Kidney (tissue), 14 donors: Measurements from ENCODE around the gene FGR. TPM values are rescaled to one million over a fixed set of nuclear protein-coding genes. Genes with fewer than 3 reads are reported as not detected.
A peak's percentile ranks its signal among the peaks of the same experiment; 100 is the strongest.

Experiments
- DNase-seq, 5 donors: peaks; one replicate each; pipeline ENCODE4 v3.0.0-alpha.2; 2013 to 2020
- FAIRE-seq: peaks from 2 replicates; lab custom pipeline; 2012; peaks lifted over from hg19 to GRCh38; lab: Jason Lieb, UNC
- H3K27ac ChIP-seq, 2 donors: one replicate each; pipeline ENCODE4 v1.7.0; 2013; ENCODE audit warnings: low read depth in 2 of 2, low read length in 2 of 2, inconsistent platforms in 1 of 2
- H3K27me3 ChIP-seq: one replicate; pipeline ENCODE4 v1.7.1; 2013; ENCODE audit warnings: low read length, inconsistent platforms; ENCODE audit not compliant: control insufficient read depth, insufficient read depth
- H3K36me3 ChIP-seq, 3 donors: one replicate each; pipeline versions ENCODE4 v1.7.0 to v1.7.1; 2013; ENCODE audit warnings: low read length in 3 of 3, control low read depth in 1 of 3, inconsistent platforms in 1 of 3; ENCODE audit not compliant: insufficient read depth in 3 of 3, control insufficient read depth in 2 of 3
- H3K4me1 ChIP-seq, 3 donors: one replicate each; pipeline versions ENCODE4 v1.7.0 to v1.7.1; 2013; ENCODE audit warnings: low read length in 3 of 3, inconsistent platforms in 1 of 3, low read depth in 1 of 3; ENCODE audit not compliant: control insufficient read depth in 2 of 3, insufficient read depth in 2 of 3
- H3K4me3 ChIP-seq, 3 donors: one replicate each; pipeline versions ENCODE4 v1.7.0 to v1.8.1; 2013; ENCODE audit warnings: low read length in 3 of 3, control low read depth in 1 of 3, inconsistent platforms in 1 of 3
- H3K9ac ChIP-seq, 3 donors: one replicate each; pipeline versions ENCODE4 v1.7.0 to v1.7.1; 2013; ENCODE audit warnings: low read length in 3 of 3, control low read depth in 1 of 3, inconsistent platforms in 1 of 3
- H3K9me3 ChIP-seq, 3 donors: one replicate each; pipeline versions ENCODE4 v1.7.0 to v1.7.1; 2013; ENCODE audit warnings: low read length in 3 of 3, control low read depth in 1 of 3, inconsistent platforms in 1 of 3; ENCODE audit not compliant: control insufficient read depth in 2 of 3, insufficient read depth in 1 of 3
- CTCF ChIP-seq: IDR thresholded peaks from 3 replicates; pipeline ENCODE4 v1.5.1; 2012; ENCODE audit warnings: mild to moderate bottlenecking, moderate library complexity, borderline replicate concordance; ENCODE audit not compliant: insufficient read depth; ENCODE audit errors: extremely low read depth
- intact Hi-C: fragments of 100-400 bp; cut with DNase I; formaldehyde crosslinking; loops from one replicate; pipeline ENCODE4 v1.11.1; 2022
- polyA plus RNA-seq: library from polyadenylated mRNA; stranded (reverse); fragments of 350-450 nt; fragmentation: Illumina TruSeq; extraction: RNeasy Lipid Tissue Mini Kit (QIAGEN cat#74804); gene quantifications from one replicate; pipeline ENCODE4 v1.2.3, GENCODE V29; 2014; ENCODE audit warnings: low read depth, low replicate concordance; ENCODE audit not compliant: insufficient read depth
- total RNA-seq: library from RNA; stranded (reverse); fragmentation: NEBNext Ultra II Directional; extraction: Animal tissue kit (Norgen Biotek cat#: 25700); gene quantifications from one replicate; pipeline ENCODE4 v1.2.1, GENCODE V29; 2021
- donor health status: control.
- donor health status: control.
- donor health status: control.
- donor health status: control.
- donor health status: control.
- donor health status: DM: yes; HTN: yes; CAD: no.
- donor health status: Normal renal cell carcinoma (clear cell type).

Gene FGR
- total and polyA plus RNA-seq, 2 donors from 2014 or later, result 2.5 to 23.3 TPM

DNA sequence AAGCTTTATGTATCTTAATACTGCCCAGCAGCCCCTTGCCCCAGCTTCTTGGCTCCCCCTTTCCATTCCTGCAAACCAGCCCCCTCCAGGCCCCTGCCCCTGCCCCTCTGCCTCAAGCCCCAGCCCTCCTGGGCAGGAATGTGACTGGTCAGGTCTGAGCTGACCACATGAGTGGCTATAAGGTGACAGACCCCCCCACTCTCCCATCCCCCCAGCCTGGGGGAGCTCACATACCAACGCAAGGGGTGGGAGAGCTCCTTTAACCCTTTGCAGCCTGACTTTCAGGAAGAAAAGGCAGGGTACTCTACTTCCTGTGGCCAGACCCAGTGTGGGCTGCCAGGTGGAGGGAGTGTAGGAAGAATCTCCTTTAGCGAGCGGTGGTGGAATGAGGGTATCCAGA lies 64.2 kb downstream of the FGR start:
- no peaks in the 10 kb centered on the region for H3K9me3 ChIP-seq
- peak overlapping the region in 2 of 3 donors; percentile 10 to 71 for H3K9ac ChIP-seq
- TF ChIP-seq CTCF, result no peak
- H3K27me3 ChIP-seq, result no peaks in the 10 kb centered on the region
- H3K4me1 ChIP-seq, result peaks cover 14 to 68% (median 47%) of the 10 kb centered on the region in 3 donors
- no peak overlapping the region for H3K4me3 ChIP-seq
- peak overlapping the region; percentile 82 to 86 for H3K27ac ChIP-seq
- DNase-seq (peak in 4 of 5 donors; percentile 83 to 90 (median 88)), FAIRE-seq (no peak)
- H3K36me3 ChIP-seq, result no peaks in the 10 kb centered on the region
- intact Hi-C loops, result no loop called here

GRCh38 chr1:27570356-27570755 lies 64.6 kb downstream of the FGR start:
- intact Hi-C loops, result no loop called here
- no peak for TF ChIP-seq CTCF
- no peaks in the 10 kb centered on the region for H3K36me3 ChIP-seq
- H3K4me3 ChIP-seq, result no peak overlapping the region
- no peak for DNase-seq
- H3K27ac ChIP-seq, result peak overlapping the region; percentile 82 to 86
- H3K9me3 ChIP-seq, result no peaks in the 10 kb centered on the region
- peak overlapping the region in 1 of 3 donors; percentile 71 for H3K9ac ChIP-seq
- no peaks in the 10 kb centered on the region for H3K27me3 ChIP-seq
- peaks cover 14 to 71% (median 51%) of the 10 kb centered on the region in 3 donors for H3K4me1 ChIP-seq
- FAIRE-seq, result no peak

DNA sequence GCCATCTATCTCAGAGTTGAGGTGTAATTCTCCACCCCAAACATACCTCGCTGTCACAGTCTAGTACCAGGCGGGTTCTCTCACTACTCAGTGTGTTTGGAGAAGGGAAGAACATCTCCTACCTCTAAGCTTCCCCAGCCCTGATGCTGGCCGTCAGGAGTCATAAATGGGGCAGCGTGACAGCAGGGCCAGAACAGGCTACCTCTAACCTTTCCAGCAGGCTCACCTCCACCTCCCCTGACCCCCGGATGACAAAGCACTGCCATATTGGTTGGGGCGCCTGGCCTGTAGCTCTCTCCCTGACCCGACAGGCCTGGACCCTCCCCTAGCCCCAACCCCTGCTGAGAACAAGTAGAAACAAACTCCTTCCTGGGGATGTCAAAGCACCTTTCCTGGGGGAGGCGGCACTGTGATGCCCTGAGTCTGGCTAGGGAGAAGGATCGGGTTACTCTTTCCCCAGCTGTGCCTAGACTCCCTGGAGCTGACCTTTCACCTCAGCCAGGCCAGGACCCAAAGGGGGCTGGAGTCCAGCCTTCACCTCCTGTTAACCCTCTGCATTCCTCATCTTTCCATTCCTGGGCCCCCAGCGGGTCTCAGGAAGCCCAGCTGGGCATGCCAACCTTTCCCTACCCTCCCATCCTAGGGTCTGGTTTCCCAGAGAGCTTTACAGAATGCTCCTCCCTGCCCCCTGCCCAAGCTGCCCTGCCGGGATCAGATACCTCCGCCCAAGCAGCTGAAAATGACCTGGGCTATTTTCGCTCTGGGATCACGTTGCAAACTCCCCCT lies 65.3 kb downstream of the FGR start:
- Histone ChIP-seq H3K9me3 (no peaks in the 10 kb centered on the region), H3K27ac (peak overlapping the region; percentile 82 to 86), H3K4me1 (peaks cover 14 to 73% (median 56%) of the 10 kb centered on the region in 3 donors), H3K27me3 (no peaks in the 10 kb centered on the region), H3K36me3 (no peaks in the 10 kb centered on the region), H3K9ac (no peak overlapping the region), H3K4me3 (no peak overlapping the region)
- FAIRE-seq (no peak), DNase-seq (peak in 4 of 5 donors; percentile 71 to 85 (median 80))
- intact Hi-C loops, result no loop called here
- no peak for TF ChIP-seq CTCF
